GM12878 (cell line): ENCODE data around the gene NTRK1. TPM values are rescaled to one million over a fixed set of nuclear protein-coding genes. Genes with fewer than 3 reads are reported as not detected.
A peak's percentile ranks its signal among the peaks of the same experiment; 100 is the strongest.

Source experiments
- BRCA1 ChIP-seq: IDR thresholded peaks from 2 replicates; pipeline ENCODE4 v1.6.1; 2011; ENCODE audit warnings: low read depth, low read length, improper control_type of control experiment
- CBX3 ChIP-seq: fragments of 200-600 bp; sonication (generic); IDR thresholded peaks from 2 replicates; pipeline ENCODE4 v1.6.1; 2016; ENCODE audit warnings: low read depth, borderline replicate concordance
- CREM ChIP-seq: IDR thresholded peaks from 2 replicates; pipeline ENCODE4 v1.6.1; 2014; ENCODE audit warnings: antibody characterized with exemption, low read depth
- EP300 ChIP-seq, 2 experiments: fragments of 150-350 bp in 1 of 2; IDR thresholded peaks; 2 replicates each; pipeline ENCODE4 v1.6.1; 2011 to 2012; ENCODE audit warnings: low read depth in 2 of 2, low read length in 2 of 2, borderline replicate concordance in 1 of 2, improper control_type of control experiment in 1 of 2, inconsistent platforms in 1 of 2; ENCODE audit not compliant: control insufficient read depth in 1 of 2
- IKZF1 ChIP-seq: fragments of 450-650 bp; conservative IDR thresholded peaks from 2 replicates; pipeline ENCODE4 v1.6.1; 2017; ENCODE audit warnings: antibody characterized with exemption, mild to moderate bottlenecking
- IRF3 ChIP-seq: fragments of 450-650 bp; IDR thresholded peaks from 2 replicates; pipeline ENCODE4 v1.6.1; 2014; ENCODE audit warnings: mild to moderate bottlenecking
- NFYB ChIP-seq: IDR thresholded peaks from 2 replicates; pipeline ENCODE4 v1.6.1; 2011; ENCODE audit warnings: low read depth, mild to moderate bottlenecking, low read length, improper control_type of control experiment, moderate library complexity; ENCODE audit not compliant: insufficient read depth
- NKRF ChIP-seq: fragments of 450-650 bp; conservative IDR thresholded peaks from 2 replicates; pipeline ENCODE4 v1.6.1; 2017; ENCODE audit warnings: mild to moderate bottlenecking, moderate library complexity
- PKNOX1 ChIP-seq: fragments of 450-650 bp; IDR thresholded peaks from 2 replicates; pipeline ENCODE4 v1.6.1; 2016; ENCODE audit warnings: mild to moderate bottlenecking
- POLR2AphosphoS5 ChIP-seq: IDR thresholded peaks from 2 replicates; pipeline ENCODE4 v1.6.1; 2011; ENCODE audit warnings: mild to moderate bottlenecking, low read length, inconsistent platforms
- REST ChIP-seq: IDR thresholded peaks from 2 replicates; pipeline ENCODE4 v1.6.1; 2012; ENCODE audit warnings: mild to moderate bottlenecking, low read depth, low read length
- SKIL ChIP-seq: fragments of 450-650 bp; IDR thresholded peaks from 2 replicates; pipeline ENCODE4 v1.6.1; 2017; ENCODE audit warnings: mild to moderate bottlenecking, low read depth, inconsistent platforms; ENCODE audit not compliant: poor library complexity, severe bottlenecking
- SMAD1 ChIP-seq: fragments of 450-650 bp; IDR thresholded peaks from 2 replicates; pipeline ENCODE4 v1.6.1; 2018; ENCODE audit warnings: mild to moderate bottlenecking, low read depth; ENCODE audit not compliant: partially characterized antibody
- ZBTB33 ChIP-seq: fragments of 450-650 bp; IDR thresholded peaks from 2 replicates; pipeline ENCODE4 v1.6.1; 2017; ENCODE audit warnings: mild to moderate bottlenecking
- ZNF24 ChIP-seq: fragments of 450-650 bp; IDR thresholded peaks from 2 replicates; pipeline ENCODE4 v1.6.1; 2017; ENCODE audit warnings: antibody characterized with exemption, mild to moderate bottlenecking
- polyA plus RNA-seq, 11 experiments: library from polyadenylated mRNA; depleted of rRNA in 4 of 11; unstranded in 6 of 11; stranded (reverse) in 5 of 11; fragments of >200 nt; fragmentation: Nextera tagmentation in 4 of 11; fragmentation: Illumina TruSeq in 1 of 11; extraction: Ambion mirVana in 4 of 11; extraction: Trizol in 1 of 11; gene quantifications; 1 replicate in 1 of 11; 2 replicates in 10 of 11; pipeline versions ENCODE4 v1.2.1 to v1.2.3, GENCODE V29; 2011 to 2016; ENCODE audit warnings: inconsistent platforms in 2 of 11, missing spikeins in 2 of 11, low read depth in 1 of 11
- total RNA-seq, 4 experiments: library from RNA; depleted of rRNA in 3 of 4; stranded (reverse); fragments of >200 nt in 3 of 4; fragmentation: Illumina TruSeq in 1 of 4; extraction: Trizol in 1 of 4; gene quantifications; 2 replicates each; pipeline versions ENCODE4 v1.2.1 to v1.2.3, GENCODE V29; 2013 to 2021

Gene NTRK1
- total and polyA plus RNA-seq, 10 of the 15 experiments (the other 5 are each of a cell fraction or from before 2014, with no cell fraction given), result 0.10 to 0.56 (median 0.40) TPM; not detected in 7

GRCh38 chr1:156816561-156817328, 43.9 kb upstream of the NTRK1 start, which contains the start of gene SH2D2A (continued):
- TF ChIP-seq SKIL (no peak), NFYB (0 out of 2 replicates have a peak, but pooled peaks have one; percentile 25), IKZF1 (peak; percentile 63), IRF3 (no peak), ZBTB33 (no peak), BRCA1 (no peak), CBX3 (no peak), EP300 (IDR thresholded peaks at IDR 0.05; ENCODE audit: borderline replicate concordance in 1 of 2, control insufficient read depth in 1 of 2, low read depth in 2 of 2, low read length in 2 of 2) (peak in 1 of 2 experiments; percentile 71; a peak in 3 of 4 replicates), NKRF (no peak), ZNF24 (no peak), PKNOX1 (peak; percentile 74), SMAD1 (no peak), POLR2AphosphoS5 (peak; percentile 64), CREM (peak; percentile 88), REST (no peak)
